ENCODE results near the gene KCNMA1. TPM values are rescaled to one million over a fixed set of nuclear protein-coding genes. Genes with fewer than 3 reads are reported as not detected.

KCNMA1 gene
- total RNA-seq, 3 donors from 2014 or later: 45.4 to 312 (median 62.4) TPM

- Histone ChIP-seq H3K9me3 (no peaks in the 10 kb centered on the region), H3K4me3 (no peak overlapping the region), H3K36me3 (ENCODE audit: low read depth) (no peaks in the 10 kb centered on the region), H3K4me1 (ENCODE audit: low read depth) (peaks cover 6% of the 10 kb centered on the region)
- DNase-seq: peak in 1 of 3 donors; percentile 25
- peak; percentile 33 for ATAC-seq
- no peak for TF ChIP-seq CTCF (IDR thresholded peaks at IDR 0.05)
- intact Hi-C loops (cut with DNase I, micrococcal nuclease): no loop called here
Observed at GRCh38 chr10:77533887-77534278, 103.7 kb downstream of the KCNMA1 start.

- Histone ChIP-seq H3K36me3 (ENCODE audit: low read depth) (no peaks in the 10 kb centered on the region), H3K9me3 (no peaks in the 10 kb centered on the region), H3K4me3 (no peak overlapping the region), H3K4me1 (ENCODE audit: low read depth) (peaks cover 6% of the 10 kb centered on the region)
- DNase-seq (no peak), ATAC-seq (peak; percentile 62)
- TF ChIP-seq CTCF (IDR thresholded peaks at IDR 0.05): no peak
- intact Hi-C loops (cut with DNase I, micrococcal nuclease): no loop called here
Observed at GRCh38 chr10:77533146-77533886, 104.3 kb downstream of the KCNMA1 start.

- H3K36me3 ChIP-seq (ENCODE audit: low read depth): no peaks in the 10 kb centered on the region
- TF ChIP-seq CTCF (IDR thresholded peaks at IDR 0.05): no peak
- intact Hi-C loops (cut with DNase I, micrococcal nuclease): no loop called here
- no peak overlapping the region for H3K4me3 ChIP-seq
- DNase-seq (no peak), ATAC-seq (no peak)
- H3K4me1 ChIP-seq (ENCODE audit: low read depth): peaks cover 6% of the 10 kb centered on the region
- no peaks in the 10 kb centered on the region for H3K9me3 ChIP-seq
Observed at GRCh38 chr10:77532068-77532467, 105.5 kb downstream of the KCNMA1 start.

- ATAC-seq (peak; percentile 30), DNase-seq (no peak)
- H3K9me3 ChIP-seq: no peaks in the 10 kb centered on the region
- TF ChIP-seq CTCF (IDR thresholded peaks at IDR 0.05): no peak
- H3K36me3 ChIP-seq (ENCODE audit: low read depth): no peaks in the 10 kb centered on the region
- peaks cover 6% of the 10 kb centered on the region for H3K4me1 ChIP-seq (ENCODE audit: low read depth)
- H3K4me3 ChIP-seq: no peak overlapping the region
- intact Hi-C loops (cut with DNase I, micrococcal nuclease): no loop called here
Observed at GRCh38 chr10:77531441-77532001, 106.1 kb downstream of the KCNMA1 start.

GRCh38 chr10:77530011-77530410 lies 107.6 kb downstream of the KCNMA1 start:
- ATAC-seq (no peak), DNase-seq (no peak)
- Histone ChIP-seq H3K4me3 (no peak overlapping the region), H3K9me3 (no peaks in the 10 kb centered on the region), H3K36me3 (ENCODE audit: low read depth) (no peaks in the 10 kb centered on the region), H3K4me1 (ENCODE audit: low read depth) (peaks cover 6% of the 10 kb centered on the region)
- TF ChIP-seq CTCF (IDR thresholded peaks at IDR 0.05): no peak
- intact Hi-C loops (cut with DNase I, micrococcal nuclease): no loop called here
